Right hindlimb (tissue), 1 donor: ENCODE data around the gene PCLAF.

Experiments
- DNase-seq: peaks from one replicate; pipeline ENCODE4 v3.0.0-alpha.2; 2018

PCLAF gene

DNA sequence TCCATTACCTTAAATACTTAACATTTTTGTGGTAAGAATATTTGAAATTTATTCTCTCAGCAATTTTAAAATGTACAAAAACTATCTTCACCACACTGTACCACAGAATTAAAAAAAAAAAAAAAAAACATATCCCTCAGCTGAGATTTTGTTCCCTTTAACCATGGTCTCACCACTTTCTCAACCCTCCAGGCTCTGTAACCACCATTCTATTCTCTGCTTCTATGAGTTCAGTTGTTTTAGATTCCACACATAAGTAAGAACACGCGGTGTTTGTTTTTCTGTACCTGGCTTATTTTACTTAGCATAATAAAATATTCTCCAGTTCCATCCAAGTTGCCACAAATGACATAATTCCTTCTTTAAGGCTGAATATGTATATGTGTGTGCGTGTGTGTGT is 66.8 kb downstream of the PCLAF start:
- DNase-seq = no peak
